ENCODE data around the gene KMT5B. TPM values are rescaled to one million over a fixed set of nuclear protein-coding genes. Genes with fewer than 3 reads are reported as not detected.

Gene KMT5B
- total and polyA plus RNA-seq, 2 experiments from 2014 or later: 26.4 to 31.0 TPM

DNA sequence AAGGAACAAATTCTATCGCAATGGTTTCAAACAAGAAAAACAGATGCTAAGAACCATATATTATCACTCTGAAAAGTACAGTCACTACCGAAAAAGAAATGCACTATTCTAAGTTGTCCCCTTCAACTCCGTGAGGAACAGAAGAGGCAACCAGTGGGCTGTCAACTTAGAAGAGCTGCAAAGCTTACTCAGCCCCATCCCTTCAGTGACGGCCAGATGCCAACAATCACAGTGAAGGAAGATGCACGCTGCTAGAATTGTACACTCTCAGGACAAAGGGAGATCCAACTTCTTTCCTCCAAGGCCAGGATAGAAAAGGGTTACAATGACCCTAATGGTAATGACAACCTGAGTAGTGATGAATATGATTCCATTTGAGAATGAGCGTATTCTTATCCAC, 53.4 kb downstream of the KMT5B start:
- no peak overlapping the region for H3K27ac Mint-ChIP-seq
- DNase-seq (ENCODE audit: low spot score): no peak
- H4K20me1 ChIP-seq (replicated peaks; ENCODE audit: insufficient read depth): no peaks in the 10 kb centered on the region; the same call in 1 of the 2 replicates
- H3K4me1 ChIP-seq (ENCODE audit: insufficient read depth): no peaks in the 10 kb centered on the region
- TF ChIP-seq ZNF462 (CRISPR knock-in tag; IDR thresholded peaks at IDR 0.05) (no peak), ZNF114 (CRISPR knock-in tag; IDR thresholded peaks at IDR 0.05) (no peak), STAT1 (IDR thresholded peaks at IDR 0.05; ENCODE audit: unreplicated experiment) (no peak), EZH2 (IDR thresholded peaks at IDR 0.05; ENCODE audit: low read depth, unreplicated experiment) (no peak), EZH2phosphoT487 (IDR thresholded peaks at IDR 0.05; ENCODE audit: unreplicated experiment) (no peak)
- TF ChIP-seq, protein P1, sequence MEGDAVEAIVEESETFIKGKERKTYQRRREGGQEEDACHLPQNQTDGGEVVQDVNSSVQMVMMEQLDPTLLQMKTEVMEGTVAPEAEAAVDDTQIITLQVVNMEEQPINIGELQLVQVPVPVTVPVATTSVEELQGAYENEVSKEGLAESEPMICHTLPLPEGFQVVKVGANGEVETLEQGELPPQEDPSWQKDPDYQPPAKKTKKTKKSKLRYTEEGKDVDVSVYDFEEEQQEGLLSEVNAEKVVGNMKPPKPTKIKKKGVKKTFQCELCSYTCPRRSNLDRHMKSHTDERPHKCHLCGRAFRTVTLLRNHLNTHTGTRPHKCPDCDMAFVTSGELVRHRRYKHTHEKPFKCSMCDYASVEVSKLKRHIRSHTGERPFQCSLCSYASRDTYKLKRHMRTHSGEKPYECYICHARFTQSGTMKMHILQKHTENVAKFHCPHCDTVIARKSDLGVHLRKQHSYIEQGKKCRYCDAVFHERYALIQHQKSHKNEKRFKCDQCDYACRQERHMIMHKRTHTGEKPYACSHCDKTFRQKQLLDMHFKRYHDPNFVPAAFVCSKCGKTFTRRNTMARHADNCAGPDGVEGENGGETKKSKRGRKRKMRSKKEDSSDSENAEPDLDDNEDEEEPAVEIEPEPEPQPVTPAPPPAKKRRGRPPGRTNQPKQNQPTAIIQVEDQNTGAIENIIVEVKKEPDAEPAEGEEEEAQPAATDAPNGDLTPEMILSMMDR (conservative IDR thresholded peaks at IDR 0.05; ENCODE audit: low read depth in 2 of 2): no peak
- no peaks in the 10 kb centered on the region for H3K79me2 ChIP-seq (replicated peaks; ENCODE audit: insufficient read depth)
- no peaks in the 10 kb centered on the region for H3K9me3 Mint-ChIP-seq
- 0 out of 2 replicates have a peak, but pooled peaks cover 3% of the 10 kb centered on the region for H3K36me3 ChIP-seq (ENCODE audit: insufficient read depth)
- H3K9me2 ChIP-seq (ENCODE audit: insufficient read depth): no peaks in the 10 kb centered on the region
- ATAC-seq: no peak
- H3K36me3 Mint-ChIP-seq (ENCODE audit: low read depth): peaks cover 3% of the 10 kb centered on the region; the same call in 1 of the 3 replicates
- no peaks in the 10 kb centered on the region for H3K27me3 Mint-ChIP-seq (ENCODE audit: insufficient read depth, low read depth, poor library complexity)
- no peak overlapping the region for H3K4me2 ChIP-seq
- H3K4me3 Mint-ChIP-seq: no peak overlapping the region
- no peak overlapping the region for H3K4me3 ChIP-seq
- H3K27me3 ChIP-seq (ENCODE audit: insufficient read depth): no peaks in the 10 kb centered on the region
- peaks cover 7% of the 10 kb centered on the region; the same call in 2 of the 3 replicates for H3K4me1 Mint-ChIP-seq
- no peak overlapping the region for H3K27ac ChIP-seq (ENCODE audit: low read depth)
- H2AFZ ChIP-seq: no peak overlapping the region
- no peaks in the 10 kb centered on the region for H3F3A ChIP-seq (replicated peaks; ENCODE audit: low read depth)
